ENCODE measurements around the gene GSTM1.

- TF ChIP-seq CTCF (conservative IDR thresholded peaks at IDR 0.05 in 1 of 2, IDR thresholded peaks at IDR 0.05 in 1 of 2; ENCODE audit: low read depth in 1 of 2, low read length in 2 of 2) = no peak
- TF ChIP-seq EZH2 (IDR thresholded peaks at IDR 0.05; ENCODE audit: low read length, missing control alignments) = no peak
Observed at GRCh38 chr1:109730666-109731065, 43.0 kb downstream of the GSTM1 start.

All from fibroblast of lung (primary cell).